ENCODE data around the gene RFX5.

DNA sequence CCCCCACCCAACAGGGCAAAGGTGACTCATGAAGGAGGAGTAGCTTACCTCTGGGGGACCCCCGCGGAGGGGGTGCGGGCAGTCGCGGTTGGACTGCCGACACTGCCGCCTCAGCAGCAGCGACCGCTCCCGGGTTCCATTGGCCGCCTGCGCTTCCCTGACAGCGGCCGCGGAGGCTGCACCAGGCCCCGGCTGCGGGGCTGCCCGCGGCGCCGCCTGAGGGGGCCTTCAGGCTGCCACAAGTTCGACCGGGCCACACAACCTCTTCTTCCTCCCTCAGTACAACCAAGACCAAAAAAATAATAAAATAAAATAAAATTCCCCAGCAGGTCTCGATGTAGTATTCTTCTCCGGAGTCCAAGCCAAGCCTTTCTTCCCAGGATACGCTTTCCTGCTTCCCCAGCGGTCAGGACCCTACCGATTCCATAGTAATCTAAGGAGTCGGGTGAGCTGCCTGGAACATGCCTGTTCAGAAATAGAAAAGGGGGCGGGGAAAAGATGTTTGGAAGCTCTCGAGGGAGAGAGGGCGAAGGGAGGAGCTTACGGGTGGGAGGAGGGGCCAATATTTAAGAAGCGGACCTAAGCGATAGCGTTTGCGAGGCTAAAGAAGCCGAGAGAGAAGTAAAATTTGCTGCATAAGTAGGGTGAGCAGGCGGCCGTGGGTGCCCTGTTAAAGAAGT is 19.7 kb downstream of the RFX5 start, which contains the start of gene PI4KB:
- no peak for TF ChIP-seq EZH2phosphoT487 (IDR thresholded peaks at IDR 0.05; ENCODE audit: borderline replicate concordance)
- TF ChIP-seq, protein P1, sequence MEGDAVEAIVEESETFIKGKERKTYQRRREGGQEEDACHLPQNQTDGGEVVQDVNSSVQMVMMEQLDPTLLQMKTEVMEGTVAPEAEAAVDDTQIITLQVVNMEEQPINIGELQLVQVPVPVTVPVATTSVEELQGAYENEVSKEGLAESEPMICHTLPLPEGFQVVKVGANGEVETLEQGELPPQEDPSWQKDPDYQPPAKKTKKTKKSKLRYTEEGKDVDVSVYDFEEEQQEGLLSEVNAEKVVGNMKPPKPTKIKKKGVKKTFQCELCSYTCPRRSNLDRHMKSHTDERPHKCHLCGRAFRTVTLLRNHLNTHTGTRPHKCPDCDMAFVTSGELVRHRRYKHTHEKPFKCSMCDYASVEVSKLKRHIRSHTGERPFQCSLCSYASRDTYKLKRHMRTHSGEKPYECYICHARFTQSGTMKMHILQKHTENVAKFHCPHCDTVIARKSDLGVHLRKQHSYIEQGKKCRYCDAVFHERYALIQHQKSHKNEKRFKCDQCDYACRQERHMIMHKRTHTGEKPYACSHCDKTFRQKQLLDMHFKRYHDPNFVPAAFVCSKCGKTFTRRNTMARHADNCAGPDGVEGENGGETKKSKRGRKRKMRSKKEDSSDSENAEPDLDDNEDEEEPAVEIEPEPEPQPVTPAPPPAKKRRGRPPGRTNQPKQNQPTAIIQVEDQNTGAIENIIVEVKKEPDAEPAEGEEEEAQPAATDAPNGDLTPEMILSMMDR (conservative IDR thresholded peaks at IDR 0.05; ENCODE audit: low read length), result no peak
